ENCODE results near the gene MYO16.
"Not testable (repeated sequence)": the region's sequence is repeated elsewhere in the genome, so short reads cannot be mapped to it uniquely, and the experiment has no call there.

Gene MYO16

GRCh38 chr13:108780706-108781105 lies 151.3 kb downstream of the MYO16 start:
- no peak for DNase-seq
- Mint-ChIP-seq H3K9me3 (no peaks in the 10 kb centered on the region), H3K4me3 (no peak overlapping the region), H3K27ac (no peak overlapping the region), H3K36me3 (no peaks in the 10 kb centered on the region), H3K27me3 (no peaks in the 10 kb centered on the region), H3K4me1 (no peaks in the 10 kb centered on the region)
- CTCF ChIA-PET, result no interaction called here

GRCh38 chr13:108781312-108781711 lies 151.9 kb downstream of the MYO16 start:
- no peak overlapping the region for H3K27ac Mint-ChIP-seq
- CTCF ChIA-PET, result no interaction called here
- DNase-seq, result no peak
- H3K4me3 Mint-ChIP-seq, result no peak overlapping the region
- H3K4me1 Mint-ChIP-seq, result no peaks in the 10 kb centered on the region
- no peaks in the 10 kb centered on the region for H3K9me3 Mint-ChIP-seq
- H3K27me3 Mint-ChIP-seq, result no peaks in the 10 kb centered on the region
- H3K36me3 Mint-ChIP-seq, result no peaks in the 10 kb centered on the region

GRCh38 chr13:108782480-108782879 lies 153.1 kb downstream of the MYO16 start:
- not testable (repeated sequence) for H3K4me3 Mint-ChIP-seq

GRCh38 chr13:108785844-108786243 lies 156.4 kb downstream of the MYO16 start:
- no peaks in the 10 kb centered on the region for H3K27me3 Mint-ChIP-seq
- no peak overlapping the region for H3K27ac Mint-ChIP-seq
- no peaks in the 10 kb centered on the region for H3K36me3 Mint-ChIP-seq
- H3K4me1 Mint-ChIP-seq, result no peaks in the 10 kb centered on the region
- CTCF ChIA-PET, result no interaction called here
- H3K4me3 Mint-ChIP-seq, result no peak overlapping the region
- no peaks in the 10 kb centered on the region for H3K9me3 Mint-ChIP-seq
- no peak for DNase-seq

More at GRCh38 chr13:108782480-108782879, 153.1 kb downstream of the MYO16 start:
- DNase-seq, H3K36me3 Mint-ChIP-seq, H3K4me1 Mint-ChIP-seq, H3K27me3 Mint-ChIP-seq, H3K9me3 Mint-ChIP-seq, CTCF ChIA-PET, H3K27ac Mint-ChIP-seq: not testable (repeated sequence)

GRCh38 chr13:108786456-108787200 lies 157.2 kb downstream of the MYO16 start:
- no peak overlapping the region for H3K4me3 Mint-ChIP-seq
- no peaks in the 10 kb centered on the region for H3K27me3 Mint-ChIP-seq
- no peaks in the 10 kb centered on the region for H3K36me3 Mint-ChIP-seq
- H3K4me1 Mint-ChIP-seq, result no peaks in the 10 kb centered on the region
- no peak for DNase-seq
- CTCF ChIA-PET, result no interaction called here
- H3K27ac Mint-ChIP-seq, result no peak overlapping the region
- H3K9me3 Mint-ChIP-seq, result no peaks in the 10 kb centered on the region

GRCh38 chr13:108787700-108788414 lies 158.4 kb downstream of the MYO16 start:
- CTCF ChIA-PET, result no interaction called here
- H3K4me1 Mint-ChIP-seq, result no peaks in the 10 kb centered on the region
- no peaks in the 10 kb centered on the region for H3K9me3 Mint-ChIP-seq
- H3K36me3 Mint-ChIP-seq, result no peaks in the 10 kb centered on the region
- no peak for DNase-seq
- H3K27me3 Mint-ChIP-seq, result no peaks in the 10 kb centered on the region
- no peak overlapping the region for H3K27ac Mint-ChIP-seq
- H3K4me3 Mint-ChIP-seq, result no peak overlapping the region

- H3K36me3 Mint-ChIP-seq, result no peaks in the 10 kb centered on the region
- no peaks in the 10 kb centered on the region for H3K9me3 Mint-ChIP-seq
- DNase-seq, result no peak
- H3K4me3 Mint-ChIP-seq, result no peak overlapping the region
- no peak overlapping the region for H3K27ac Mint-ChIP-seq
- H3K4me1 Mint-ChIP-seq, result no peaks in the 10 kb centered on the region
- CTCF ChIA-PET, result no interaction called here
- H3K27me3 Mint-ChIP-seq, result no peaks in the 10 kb centered on the region
Observed at GRCh38 chr13:108789476-108789875, 160.1 kb downstream of the MYO16 start.

- H3K9me3 Mint-ChIP-seq, result no peaks in the 10 kb centered on the region
- no peak overlapping the region for H3K27ac Mint-ChIP-seq
- CTCF ChIA-PET, result no interaction called here
- H3K27me3 Mint-ChIP-seq, result no peaks in the 10 kb centered on the region
- DNase-seq, result no peak
- H3K4me3 Mint-ChIP-seq, result no peak overlapping the region
- H3K36me3 Mint-ChIP-seq, result no peaks in the 10 kb centered on the region
- no peaks in the 10 kb centered on the region for H3K4me1 Mint-ChIP-seq
Observed at GRCh38 chr13:108795841-108796240, 166.4 kb downstream of the MYO16 start.

GRCh38 chr13:108797354-108797753 lies 167.9 kb downstream of the MYO16 start:
- Mint-ChIP-seq H3K27me3 (no peaks in the 10 kb centered on the region), H3K4me1 (no peaks in the 10 kb centered on the region), H3K27ac (no peak overlapping the region), H3K4me3 (no peak overlapping the region), H3K9me3 (no peaks in the 10 kb centered on the region), H3K36me3 (no peaks in the 10 kb centered on the region)
- DNase-seq, result no peak
- CTCF ChIA-PET, result no interaction called here

- Mint-ChIP-seq H3K27ac (no peak overlapping the region), H3K4me1 (no peaks in the 10 kb centered on the region), H3K36me3 (no peaks in the 10 kb centered on the region), H3K4me3 (no peak overlapping the region), H3K27me3 (no peaks in the 10 kb centered on the region), H3K9me3 (no peaks in the 10 kb centered on the region)
- CTCF ChIA-PET, result interaction anchor here (0.6 kb wide), 1 partner anchor 631 kb away, joined by 3 read pairs; no protein-coding TSS in a partner anchor
- DNase-seq, result no peak
Observed at GRCh38 chr13:108807841-108808240, 178.4 kb downstream of the MYO16 start.

GRCh38 chr13:108812165-108812564 lies 182.8 kb downstream of the MYO16 start:
- DNase-seq, result no peak
- Mint-ChIP-seq H3K4me3 (no peak overlapping the region), H3K27me3 (no peaks in the 10 kb centered on the region), H3K4me1 (no peaks in the 10 kb centered on the region), H3K27ac (no peak overlapping the region), H3K36me3 (no peaks in the 10 kb centered on the region), H3K9me3 (no peaks in the 10 kb centered on the region)
- CTCF ChIA-PET, result no interaction called here

GRCh38 chr13:108812661-108813060 lies 183.2 kb downstream of the MYO16 start:
- CTCF ChIA-PET, result no interaction called here

GRCh38 chr13:108813587-108814170 lies 184.3 kb downstream of the MYO16 start:
- no peak for DNase-seq
- H3K27ac Mint-ChIP-seq, result no peak overlapping the region
- H3K36me3 Mint-ChIP-seq, result no peaks in the 10 kb centered on the region
- CTCF ChIA-PET, result no interaction called here
- H3K9me3 Mint-ChIP-seq, result no peaks in the 10 kb centered on the region
- H3K4me1 Mint-ChIP-seq, result no peaks in the 10 kb centered on the region
- H3K4me3 Mint-ChIP-seq, result no peak overlapping the region
- H3K27me3 Mint-ChIP-seq, result no peaks in the 10 kb centered on the region

More at GRCh38 chr13:108812661-108813060, 183.2 kb downstream of the MYO16 start:
- Mint-ChIP-seq H3K27ac (no peak overlapping the region), H3K4me1 (no peaks in the 10 kb centered on the region), H3K36me3 (no peaks in the 10 kb centered on the region), H3K4me3 (no peak overlapping the region), H3K27me3 (no peaks in the 10 kb centered on the region), H3K9me3 (no peaks in the 10 kb centered on the region)
- no peak for DNase-seq

GRCh38 chr13:108816375-108816774 lies 187.0 kb downstream of the MYO16 start:
- Mint-ChIP-seq H3K36me3 (no peaks in the 10 kb centered on the region), H3K9me3 (no peaks in the 10 kb centered on the region), H3K4me3 (no peak overlapping the region), H3K27ac (no peak overlapping the region), H3K27me3 (no peaks in the 10 kb centered on the region), H3K4me1 (no peaks in the 10 kb centered on the region)
- no peak for DNase-seq
- CTCF ChIA-PET, result no interaction called here

GRCh38 chr13:108827646-108828045 lies 198.2 kb downstream of the MYO16 start:
- H3K4me3 Mint-ChIP-seq, result no peak overlapping the region
- H3K4me1 Mint-ChIP-seq, result no peaks in the 10 kb centered on the region
- no peaks in the 10 kb centered on the region for H3K36me3 Mint-ChIP-seq
- CTCF ChIA-PET, result no interaction called here
- DNase-seq, result no peak
- no peak overlapping the region for H3K27ac Mint-ChIP-seq
- no peaks in the 10 kb centered on the region for H3K27me3 Mint-ChIP-seq
- H3K9me3 Mint-ChIP-seq, result peaks cover 5% of the 10 kb centered on the region

All from activated naive CD4-positive, alpha-beta T cell treated with anti-CD3 and anti-CD28 coated beads, Interleukin-2, amount 10 ng/mL, durations not matched to agents 7 days and 5 days (primary cell).